Endodermal cell (in vitro differentiated cells): Measurements from ENCODE around the gene PRAF2. TPM values are rescaled to one million over a fixed set of nuclear protein-coding genes. Genes with fewer than 3 reads are reported as not detected.

ENCODE experiments used
- DNase-seq: peaks from one replicate; pipeline ENCODE4 v3.0.0-alpha.2; 2017
- H3K27ac ChIP-seq: 2 replicates; pipeline ENCODE4 v1.5.1; 2013; ENCODE audit warnings: mild to moderate bottlenecking, low read depth, low read length, moderate library complexity
- H3K27me3 ChIP-seq: 2 replicates; pipeline ENCODE4 v1.6.1; 2013; ENCODE audit warnings: mild to moderate bottlenecking, low read length, moderate library complexity; ENCODE audit not compliant: insufficient read depth, control insufficient read depth, poor library complexity, severe bottlenecking
- H3K36me3 ChIP-seq: 2 replicates; pipeline ENCODE4 v1.7.0; 2013; ENCODE audit warnings: mild to moderate bottlenecking, low read length, moderate library complexity; ENCODE audit not compliant: control insufficient read depth, insufficient read depth
- H3K4me1 ChIP-seq: one replicate; pipeline ENCODE4 v1.7.0; 2013; ENCODE audit warnings: low read length; ENCODE audit not compliant: control insufficient read depth, insufficient read depth
- H3K4me3 ChIP-seq: 2 replicates; pipeline ENCODE4 v1.5.1; 2013; ENCODE audit warnings: mild to moderate bottlenecking, low read length, moderate library complexity
- H3K9ac ChIP-seq: 2 replicates; pipeline ENCODE4 v1.6.1; 2013; ENCODE audit warnings: mild to moderate bottlenecking, low read length, moderate library complexity; ENCODE audit not compliant: poor library complexity, severe bottlenecking; ENCODE audit errors: extremely low read depth
- H3K9me3 ChIP-seq: 2 replicates; pipeline ENCODE4 v1.6.1; 2013; ENCODE audit warnings: mild to moderate bottlenecking, low read length, moderate library complexity; ENCODE audit not compliant: control insufficient read depth
- H3K27ac Mint-ChIP-seq: 2 replicates; pipeline ENCODE4 v1.8.0; 2020; ENCODE audit warnings: mixed read lengths
- H3K27me3 Mint-ChIP-seq: 2 replicates; pipeline ENCODE4 v1.8.0; 2021; ENCODE audit warnings: mild to moderate bottlenecking, mixed read lengths; ENCODE audit not compliant: insufficient read depth
- H3K36me3 Mint-ChIP-seq: 2 replicates; pipeline ENCODE4 v1.8.0; 2020; ENCODE audit warnings: low read depth, mixed read lengths
- H3K4me1 Mint-ChIP-seq: 2 replicates; pipeline ENCODE4 v1.8.0; 2020; ENCODE audit warnings: mixed read lengths
- H3K4me3 Mint-ChIP-seq: 2 replicates; pipeline ENCODE4 v1.8.0; 2020; ENCODE audit warnings: mild to moderate bottlenecking, moderate library complexity, mixed read lengths
- H3K9me3 Mint-ChIP-seq: 2 replicates; pipeline ENCODE4 v1.8.0; 2020; ENCODE audit warnings: mild to moderate bottlenecking, mixed read lengths
- WGBS, 2 experiments: methylation state at CpG; one replicate each; pipeline versions ENCODE4 v1.1.5 to v1.1.7; 2013; ENCODE audit warnings: missing lambda C conversion rate in 2 of 2, mixed read lengths in 1 of 2; ENCODE audit not compliant: insufficient coverage in 1 of 2, insufficient read length in 1 of 2; 5-methylcytosine and 5-hydroxymethylcytosine counted together
- total RNA-seq, 2 donors: library from RNA; stranded (reverse); fragmentation: NEBNext Ultra II Directional in 1 of 2; extraction: Animal tissue kit (Norgen Biotek cat#: 25700) in 1 of 2; gene quantifications; 2 replicates in 1 of 2; 3 replicates in 1 of 2; pipeline ENCODE4 v1.2.1, GENCODE V29; 2021
- TF ChIP-seq, protein P1 (sequence below): fragments of 200-600 bp; sonication (generic); conservative IDR thresholded peaks from 2 replicates; pipeline ENCODE4 v1.5.0; 2021; ENCODE audit warnings: antibody characterized with exemption, mild to moderate bottlenecking

Gene PRAF2
- total RNA-seq, 2 donors from 2014 or later = 8.2 to 15.7 TPM

DNA sequence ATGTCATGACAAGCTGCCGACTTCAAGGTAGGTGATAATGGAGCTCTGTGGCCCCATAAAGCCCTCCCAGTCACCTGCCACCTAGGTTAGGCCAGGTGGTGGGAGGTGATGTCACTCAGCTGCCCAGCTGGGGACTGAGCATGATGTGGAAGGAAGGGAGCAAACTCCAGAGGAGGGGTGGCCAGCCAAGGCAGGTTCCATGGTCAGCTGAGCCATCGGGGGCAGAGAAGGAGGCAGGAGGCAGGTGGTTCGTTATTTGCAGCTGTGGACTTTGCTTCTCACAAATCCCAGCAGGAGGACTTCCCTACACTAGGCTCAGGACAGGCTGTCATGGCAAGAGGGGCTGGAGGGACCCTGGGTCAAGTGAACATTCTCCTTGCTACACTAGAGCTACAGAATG, 12.9 kb downstream of the PRAF2 start:
- no peaks in the 10 kb centered on the region for H3K9me3 ChIP-seq

DNA sequence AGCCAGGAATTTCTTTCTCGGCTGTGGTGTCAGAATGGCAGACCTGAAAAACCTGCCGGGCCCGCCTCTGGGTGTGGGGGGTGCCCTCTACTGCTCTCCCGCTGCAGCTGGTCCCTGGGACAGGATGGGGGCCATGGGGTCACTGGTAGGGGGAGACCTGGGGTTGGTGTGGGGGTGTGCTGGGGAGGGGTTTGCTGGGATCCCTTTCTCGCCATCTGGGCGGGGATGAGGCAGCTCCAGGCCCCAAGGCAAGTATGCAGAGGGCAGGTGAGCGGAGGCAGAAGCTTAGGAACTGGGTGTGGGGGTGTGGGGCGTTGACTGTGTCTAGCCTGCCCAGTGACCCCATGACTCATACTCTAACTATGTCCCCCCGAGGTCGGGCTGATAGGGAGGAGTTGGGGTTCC, 14.1 kb downstream of the PRAF2 start:
- Mint-ChIP-seq H3K4me1 (peaks cover 7% of the 10 kb centered on the region), H3K36me3 (peaks cover 9% of the 10 kb centered on the region), H3K27me3 (no peaks in the 10 kb centered on the region), H3K4me3 (peak overlapping the region; percentile 65), H3K27ac (peak overlapping the region; percentile 21), H3K9me3 (peaks cover 66% of the 10 kb centered on the region)
- Histone ChIP-seq H3K9ac (no peak overlapping the region), H3K27me3 (no peaks in the 10 kb centered on the region), H3K4me3 (peak overlapping the region; percentile 72), H3K9me3 (no peaks in the 10 kb centered on the region), H3K27ac (no peak overlapping the region), H3K36me3 (no peaks in the 10 kb centered on the region), H3K4me1 (no peaks in the 10 kb centered on the region)
- TF ChIP-seq, protein P1, sequence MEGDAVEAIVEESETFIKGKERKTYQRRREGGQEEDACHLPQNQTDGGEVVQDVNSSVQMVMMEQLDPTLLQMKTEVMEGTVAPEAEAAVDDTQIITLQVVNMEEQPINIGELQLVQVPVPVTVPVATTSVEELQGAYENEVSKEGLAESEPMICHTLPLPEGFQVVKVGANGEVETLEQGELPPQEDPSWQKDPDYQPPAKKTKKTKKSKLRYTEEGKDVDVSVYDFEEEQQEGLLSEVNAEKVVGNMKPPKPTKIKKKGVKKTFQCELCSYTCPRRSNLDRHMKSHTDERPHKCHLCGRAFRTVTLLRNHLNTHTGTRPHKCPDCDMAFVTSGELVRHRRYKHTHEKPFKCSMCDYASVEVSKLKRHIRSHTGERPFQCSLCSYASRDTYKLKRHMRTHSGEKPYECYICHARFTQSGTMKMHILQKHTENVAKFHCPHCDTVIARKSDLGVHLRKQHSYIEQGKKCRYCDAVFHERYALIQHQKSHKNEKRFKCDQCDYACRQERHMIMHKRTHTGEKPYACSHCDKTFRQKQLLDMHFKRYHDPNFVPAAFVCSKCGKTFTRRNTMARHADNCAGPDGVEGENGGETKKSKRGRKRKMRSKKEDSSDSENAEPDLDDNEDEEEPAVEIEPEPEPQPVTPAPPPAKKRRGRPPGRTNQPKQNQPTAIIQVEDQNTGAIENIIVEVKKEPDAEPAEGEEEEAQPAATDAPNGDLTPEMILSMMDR = no peak
- 80 to 91% methylated on average over 2 to 5 of the region's 10 CpGs for WGBS, 2 experiments
- DNase-seq = no peak

More for the DNA sequence above, 12.9 kb downstream of the PRAF2 start:
- Mint-ChIP-seq H3K36me3 (peaks cover 9% of the 10 kb centered on the region), H3K27ac (no peak overlapping the region), H3K9me3 (peaks cover 62% of the 10 kb centered on the region), H3K4me3 (no peak overlapping the region), H3K27me3 (no peaks in the 10 kb centered on the region), H3K4me1 (no peaks in the 10 kb centered on the region)
- no peaks in the 10 kb centered on the region for H3K4me1 ChIP-seq
- DNase-seq = no peak
- H3K9ac ChIP-seq = no peak overlapping the region
- H3K27me3 ChIP-seq = no peaks in the 10 kb centered on the region
- TF ChIP-seq, protein P1 = no peak
- H3K4me3 ChIP-seq = no peak overlapping the region
- WGBS, 2 experiments = 97% methylated on average over 3 of the region's 3 CpGs; no CpG with 5 or more reads in 1 of the 2 experiments
- no peak overlapping the region for H3K27ac ChIP-seq
- no peaks in the 10 kb centered on the region for H3K36me3 ChIP-seq

DNA sequence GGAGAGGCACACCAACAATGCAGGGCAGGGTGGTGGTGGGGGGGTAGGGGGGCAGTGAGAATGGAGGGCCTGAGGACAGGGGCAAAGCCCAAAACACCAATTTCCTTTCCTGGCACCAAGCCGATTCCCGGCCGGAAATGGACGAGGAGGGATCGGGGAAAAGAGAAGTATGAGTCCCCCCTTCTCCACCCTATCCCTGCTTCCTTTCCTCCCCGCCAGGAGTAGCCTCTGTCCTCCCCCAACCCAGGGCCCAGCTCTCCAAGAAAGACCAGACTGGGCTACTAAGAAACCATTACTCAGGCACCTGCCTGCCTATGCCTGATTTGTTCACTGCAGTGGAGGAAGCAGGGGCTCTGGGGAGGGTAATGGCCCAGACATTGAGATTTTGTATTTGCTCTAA, 14.6 kb downstream of the PRAF2 start:
- H3K9me3 Mint-ChIP-seq = peaks cover 68% of the 10 kb centered on the region
- no peak overlapping the region for H3K9ac ChIP-seq
- H3K9me3 ChIP-seq = no peaks in the 10 kb centered on the region
- TF ChIP-seq, protein P1 = no peak
- no peaks in the 10 kb centered on the region for H3K36me3 ChIP-seq
- H3K27me3 ChIP-seq = no peaks in the 10 kb centered on the region
- no peaks in the 10 kb centered on the region for H3K27me3 Mint-ChIP-seq
- H3K4me3 ChIP-seq = peak overlapping the region; percentile 72
- H3K27ac ChIP-seq = no peak overlapping the region
- peak overlapping the region; percentile 65 for H3K4me3 Mint-ChIP-seq
- H3K36me3 Mint-ChIP-seq = peaks cover 9% of the 10 kb centered on the region
- H3K4me1 ChIP-seq = no peaks in the 10 kb centered on the region
- H3K27ac Mint-ChIP-seq = peak overlapping the region; percentile 48
- 76% methylated on average over 5 of the region's 6 CpGs; no CpG with 5 or more reads in 1 of the 2 experiments for WGBS, 2 experiments
- peaks cover 7% of the 10 kb centered on the region for H3K4me1 Mint-ChIP-seq
- DNase-seq = no peak
